ENCODE measurements around the gene ANO3.

- TF ChIP-seq CTCF (conservative IDR thresholded peaks at IDR 0.05; ENCODE audit: low read depth in 2 of 2): no peak
- no peak for TF ChIP-seq EZH2 (IDR thresholded peaks at IDR 0.05; ENCODE audit: low read depth, unreplicated experiment)
- TF ChIP-seq NANOG (IDR thresholded peaks at IDR 0.05; ENCODE audit: borderline replicate concordance): no peak
- no peak for TF ChIP-seq CREB1 (CRISPR knock-in tag; IDR thresholded peaks at IDR 0.05; ENCODE audit: low read depth)
- TF ChIP-seq REST (IDR thresholded peaks at IDR 0.05; ENCODE audit: unreplicated experiment): no peak
- no peak for TF ChIP-seq JUNB (IDR thresholded peaks at IDR 0.05; ENCODE audit: unreplicated experiment)
Measured at GRCh38 chr11:26283852-26284408, 48.0 kb upstream of the ANO3 start.

All from GM23338 (cell line).